K562 (cell line): ENCODE results near the gene RAB14. TPM values are rescaled to one million over a fixed set of nuclear protein-coding genes. Genes with fewer than 3 reads are reported as not detected.

Experiments used
- ATAC-seq: fragments of 200-7000 bp; cut with Tn5 transposase; 3 replicates; pipeline ENCODE4 v1.9.1; 2020; ENCODE audit warnings: moderate library complexity
- BruUV-seq: library from RNA; stranded (reverse); fragments of 400-500 nt; replicated peaks from 2 replicates; lab custom pipeline; 2021; lab: Mats Ljungman, UMichigan
- CTCF ChIA-PET: fragments of 300-600 bp; formaldehyde crosslinking; extraction: SDS; loops from one replicate; lab custom pipeline; 2021; ENCODE audit warnings: low intra/inter-chr PET ratio; lab: Yijun Ruan, JAX
- POLR2A ChIA-PET: fragments of 300-600, 350-650 bp; sonication (Branson Sonifier 250); formaldehyde crosslinking; extraction: SDS; loops from one replicate; lab custom pipeline; 2021; ENCODE audit warnings: antibody characterized with exemption, inconsistent platforms; lab: Yijun Ruan, JAX
- DNase-seq, 4 experiments: peaks; one replicate each; pipeline versions ENCODE4 v3.0.0 to v3.0.0-alpha.2; 2011 to 2018; ENCODE audit warnings: low spot score in 3 of 4, mixed read lengths in 3 of 4; ENCODE audit errors: extremely low read depth in 1 of 4
- FAIRE-seq: peaks from 2 replicates; lab custom pipeline; 2011; peaks lifted over from hg19 to GRCh38; lab: Jason Lieb, UNC
- H2AFZ ChIP-seq: 2 replicates; pipeline ENCODE4 v1.6.0; 2011; ENCODE audit warnings: low read depth, low read length, control low read depth, inconsistent platforms
- H3K27ac ChIP-seq: fragments of 200-600 bp; 3 replicates; pipeline ENCODE4 v1.8.0; 2011; ENCODE audit warnings: low read depth, mild to moderate bottlenecking, control low read depth, inconsistent platforms, low read length, moderate library complexity, mixed read lengths; ENCODE audit errors: extremely low read depth
- H3K27me3 ChIP-seq, 2 experiments: fragments of 300-600 bp in 1 of 2; 2 replicates in 1 of 2; 3 replicates in 1 of 2; pipeline versions ENCODE4 v1.6.0 to v1.8.0; 2011; ENCODE audit warnings: inconsistent platforms in 2 of 2, low read length in 2 of 2, mild to moderate bottlenecking in 1 of 2, mixed read lengths in 1 of 2, moderate library complexity in 1 of 2; ENCODE audit not compliant: control insufficient read depth in 2 of 2, insufficient read depth in 2 of 2
- H3K36me3 ChIP-seq: fragments of 300-600 bp; 3 replicates; pipeline ENCODE4 v1.8.0; 2011; ENCODE audit warnings: mild to moderate bottlenecking, low read length, inconsistent platforms; ENCODE audit not compliant: control insufficient read depth, insufficient read depth
- H3K4me1 ChIP-seq, 2 experiments: fragments of 200-600 bp in 1 of 2; replicated peaks in 1 of 2; 2 replicates in 1 of 2; 3 replicates in 1 of 2; pipeline versions ENCODE4 v1.5.1 to v1.8.0; 2011; ENCODE audit warnings: inconsistent platforms in 2 of 2, low read length in 2 of 2, mild to moderate bottlenecking in 1 of 2, mixed read lengths in 1 of 2, moderate library complexity in 1 of 2; ENCODE audit not compliant: control insufficient read depth in 2 of 2, insufficient read depth in 2 of 2
- H3K4me2 ChIP-seq: 2 replicates; pipeline ENCODE4 v1.6.1; 2011; ENCODE audit warnings: low read length, control low read depth, inconsistent platforms, mixed read lengths; ENCODE audit not compliant: insufficient read depth
- H3K4me3 ChIP-seq: fragments of 200-600 bp; sonication (generic), shearing (Covaris generic); 2 replicates; pipeline ENCODE4 v1.5.1; 2016; ENCODE audit warnings: control low read depth, inconsistent platforms
- H3K79me2 ChIP-seq: fragments of 200-600 bp; 3 replicates; pipeline ENCODE4 v1.8.0; 2011; ENCODE audit warnings: low read length, inconsistent platforms; ENCODE audit not compliant: control insufficient read depth, insufficient read depth
- H3K9ac ChIP-seq, 2 experiments: 2 replicates each; pipeline versions ENCODE4 v1.6.0 to v1.6.1; 2011; ENCODE audit warnings: low read depth in 2 of 2, low read length in 2 of 2, control low read depth in 1 of 2, inconsistent platforms in 1 of 2, mild to moderate bottlenecking in 1 of 2, mixed read lengths in 1 of 2; ENCODE audit not compliant: insufficient read depth in 1 of 2
- H3K9me1 ChIP-seq: one replicate; pipeline ENCODE4 v1.6.0; 2011; ENCODE audit warnings: inconsistent platforms, mild to moderate bottlenecking, low read length, moderate library complexity; ENCODE audit not compliant: control insufficient read depth, insufficient read depth
- H3K9me3 ChIP-seq: replicated peaks from 2 replicates; pipeline ENCODE4 v1.5.1; 2011; ENCODE audit warnings: low read depth, low read length, inconsistent platforms; ENCODE audit not compliant: control insufficient read depth, insufficient read depth
- H4K20me1 ChIP-seq: replicated peaks from 2 replicates; pipeline ENCODE4 v1.6.1; 2011; ENCODE audit warnings: low read length, inconsistent platforms, mixed read lengths; ENCODE audit not compliant: control insufficient read depth, insufficient read depth
- E2F3 ChIP-seq: fragments of 250-450 bp; sonication (Bioruptor Pico); IDR thresholded peaks from 2 replicates; pipeline ENCODE4 v1.4.0; 2020; ENCODE audit warnings: mild to moderate bottlenecking
- MEF2D ChIP-seq: conservative IDR thresholded peaks from 2 replicates; pipeline ENCODE4 v1.6.1; 2016; ENCODE audit warnings: low read depth, missing genetic modification characterization, missing compliant biosample characterization
- MXI1 ChIP-seq: IDR thresholded peaks from 2 replicates; pipeline ENCODE4 v1.6.1; 2011; ENCODE audit warnings: low read depth, mild to moderate bottlenecking, improper control_type of control experiment, low read length
- NFE2 ChIP-seq: IDR thresholded peaks from 2 replicates; pipeline ENCODE4 v1.6.1; 2014; ENCODE audit warnings: antibody characterized with exemption, low read depth
- RHOXF2B ChIP-seq: fragments of 250-450 bp; sonication (Bioruptor Pico); conservative IDR thresholded peaks from 2 replicates; pipeline ENCODE4 v1.5.1; 2021
- SRSF1 ChIP-seq: fragments of 200-400 bp; formaldehyde crosslinking; IDR thresholded peaks from 2 replicates; pipeline ENCODE4 v1.6.1; 2017; ENCODE audit warnings: mild to moderate bottlenecking, low read depth, low read length, moderate library complexity
- TCF7 ChIP-seq: sonication (generic); IDR thresholded peaks from 2 replicates; pipeline ENCODE4 v1.6.1; 2016; ENCODE audit warnings: antibody characterized with exemption, borderline replicate concordance
- ZNF124 ChIP-seq: sonication (generic); formaldehyde crosslinking; IDR thresholded peaks from 2 replicates; pipeline ENCODE4 v1.8.1; 2022; ENCODE audit warnings: missing genetic modification reagents
- ZNF224 ChIP-seq: sonication (generic); formaldehyde crosslinking; IDR thresholded peaks from 2 replicates; pipeline ENCODE4 v1.8.0; 2022; ENCODE audit warnings: mild to moderate bottlenecking, missing genetic modification reagents
- ZNF695 ChIP-seq: fragments of 450-650 bp; formaldehyde crosslinking; IDR thresholded peaks from 2 replicates; pipeline ENCODE4 v1.4.0; 2020; ENCODE audit warnings: mild to moderate bottlenecking, moderate library complexity
- WGBS: fragments of 100-300 bp; shearing (Covaris generic); methylation state at CpG from one replicate; pipeline ENCODE4 v1.1.6; 2016; ENCODE audit warnings: low coverage, mixed read lengths; ENCODE audit not compliant: insufficient coverage; ENCODE audit errors: missing lambda C conversion rate; 5-methylcytosine and 5-hydroxymethylcytosine counted together
- in situ Hi-C: fragments of 300-500 bp; cut with MboI; formaldehyde crosslinking; loops from 4 replicates; pipeline ENCODE4 v1.15.0; 2018; ENCODE audit warnings: inconsistent platforms, mixed read lengths
- intact Hi-C: fragments of 100-400 bp; cut with micrococcal nuclease; formaldehyde crosslinking; loops from 2 replicates; pipeline ENCODE4 v1.14.2; 2022
- polyA plus RNA-seq, 8 experiments: library from polyadenylated mRNA; depleted of rRNA in 4 of 8; stranded (reverse) in 5 of 8; unstranded in 3 of 8; fragments of >200 nt; fragmentation: Nextera tagmentation in 2 of 8; fragmentation: Illumina TruSeq in 1 of 8; extraction: Ambion mirVana in 2 of 8; extraction: Trizol in 1 of 8; gene quantifications; 2 replicates each; pipeline versions ENCODE4 v1.2.1 to v1.2.3, GENCODE V29; 2011 to 2014; ENCODE audit warnings: inconsistent platforms in 1 of 8, missing spikeins in 1 of 8
- total RNA-seq, 7 experiments: library from RNA; depleted of rRNA in 6 of 7; stranded (reverse); fragments of >200 nt in 6 of 7; fragmentation: Illumina TruSeq in 2 of 7; extraction: Trizol in 2 of 7; gene quantifications; 2 replicates each; pipeline versions ENCODE4 v1.2.1 to v1.2.3, GENCODE V29; 2011 to 2021; ENCODE audit warnings: low replicate concordance in 1 of 7
- TF ChIP-seq, protein P1 (sequence below): sonication (generic); formaldehyde crosslinking; IDR thresholded peaks from 2 replicates; pipeline ENCODE4 v1.4.0; 2020; ENCODE audit warnings: mild to moderate bottlenecking, missing genetic modification reagents

Gene RAB14
- total and polyA plus RNA-seq, 9 of the 15 experiments (the other 6 are each of a cell fraction or from before 2014, with no cell fraction given): 10.3 to 41.8 (median 20.9) TPM

DNA sequence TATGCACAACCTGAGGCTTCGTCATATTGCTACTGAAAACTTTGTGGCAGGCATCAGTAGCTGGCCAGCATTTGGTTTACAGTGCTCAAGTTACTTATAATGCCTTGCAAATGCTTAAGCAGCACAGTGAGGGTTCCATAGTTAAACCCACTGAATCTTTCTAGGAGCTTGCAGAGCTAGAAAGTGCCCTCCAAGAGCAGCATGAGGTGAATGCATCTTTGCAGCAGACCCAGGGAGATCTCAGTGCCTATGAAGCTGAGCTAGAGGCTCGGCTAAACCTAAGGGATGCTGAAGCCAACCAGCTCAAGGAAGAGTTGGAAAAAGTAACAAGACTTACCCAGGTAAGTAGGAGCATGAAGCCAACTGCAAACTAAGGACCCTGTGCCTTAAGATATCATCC lies 66.0 kb downstream of the RAB14 start:
- CTCF ChIA-PET: no interaction called here
- no peaks in the 10 kb centered on the region for H4K20me1 ChIP-seq

More for the DNA sequence above, 66.0 kb downstream of the RAB14 start:
- intact Hi-C loops: no loop called here
- peaks cover 5 to 7% of the 10 kb centered on the region in 2 experiments; a peak in 3 of 5 replicates for H3K4me1 ChIP-seq
- no peak overlapping the region for H3K9ac ChIP-seq
- no peaks in the 10 kb centered on the region for H3K9me3 ChIP-seq
- in situ Hi-C loops: no loop called here
- no TSS peak for BruUV-seq
- H3K27ac ChIP-seq: no peak overlapping the region
- 84% methylated on average over 2 of the region's 2 CpGs for WGBS
- POLR2A ChIA-PET: no interaction called here
- H3K9me1 ChIP-seq: no peaks in the 10 kb centered on the region
- TF ChIP-seq SRSF1 (no peak), NFE2 (no peak), TCF7 (no peak), RHOXF2B (CRISPR knock-in tag) (no peak), MXI1 (no peak), ZNF124 (CRISPR knock-in tag) (no peak), ZNF695 (no peak), MEF2D (tag) (no peak), E2F3 (no peak), ZNF224 (no peak)
- TF ChIP-seq, protein P1, sequence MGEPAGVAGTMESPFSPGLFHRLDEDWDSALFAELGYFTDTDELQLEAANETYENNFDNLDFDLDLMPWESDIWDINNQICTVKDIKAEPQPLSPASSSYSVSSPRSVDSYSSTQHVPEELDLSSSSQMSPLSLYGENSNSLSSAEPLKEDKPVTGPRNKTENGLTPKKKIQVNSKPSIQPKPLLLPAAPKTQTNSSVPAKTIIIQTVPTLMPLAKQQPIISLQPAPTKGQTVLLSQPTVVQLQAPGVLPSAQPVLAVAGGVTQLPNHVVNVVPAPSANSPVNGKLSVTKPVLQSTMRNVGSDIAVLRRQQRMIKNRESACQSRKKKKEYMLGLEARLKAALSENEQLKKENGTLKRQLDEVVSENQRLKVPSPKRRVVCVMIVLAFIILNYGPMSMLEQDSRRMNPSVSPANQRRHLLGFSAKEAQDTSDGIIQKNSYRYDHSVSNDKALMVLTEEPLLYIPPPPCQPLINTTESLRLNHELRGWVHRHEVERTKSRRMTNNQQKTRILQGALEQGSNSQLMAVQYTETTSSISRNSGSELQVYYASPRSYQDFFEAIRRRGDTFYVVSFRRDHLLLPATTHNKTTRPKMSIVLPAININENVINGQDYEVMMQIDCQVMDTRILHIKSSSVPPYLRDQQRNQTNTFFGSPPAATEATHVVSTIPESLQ (CRISPR knock-in tag): no peak
- FAIRE-seq: no peak
- no peaks in the 10 kb centered on the region for H3K27me3 ChIP-seq
- H3K36me3 ChIP-seq: peaks cover 35% of the 10 kb centered on the region
- H3K4me3 ChIP-seq: no peak overlapping the region
- no peak overlapping the region for H2AFZ ChIP-seq
- ATAC-seq: no peak
- no peak overlapping the region for H3K4me2 ChIP-seq
- 0 out of 3 replicates have a peak, but pooled peaks cover 2% of the 10 kb centered on the region for H3K79me2 ChIP-seq
- DNase-seq: no peak
